ENCODE data around the gene KCNAB1.

The KCNAB1 gene

GRCh38 chr3:156188757-156189156, 68.4 kb downstream of the KCNAB1 start:
- TF ChIP-seq, protein P1, sequence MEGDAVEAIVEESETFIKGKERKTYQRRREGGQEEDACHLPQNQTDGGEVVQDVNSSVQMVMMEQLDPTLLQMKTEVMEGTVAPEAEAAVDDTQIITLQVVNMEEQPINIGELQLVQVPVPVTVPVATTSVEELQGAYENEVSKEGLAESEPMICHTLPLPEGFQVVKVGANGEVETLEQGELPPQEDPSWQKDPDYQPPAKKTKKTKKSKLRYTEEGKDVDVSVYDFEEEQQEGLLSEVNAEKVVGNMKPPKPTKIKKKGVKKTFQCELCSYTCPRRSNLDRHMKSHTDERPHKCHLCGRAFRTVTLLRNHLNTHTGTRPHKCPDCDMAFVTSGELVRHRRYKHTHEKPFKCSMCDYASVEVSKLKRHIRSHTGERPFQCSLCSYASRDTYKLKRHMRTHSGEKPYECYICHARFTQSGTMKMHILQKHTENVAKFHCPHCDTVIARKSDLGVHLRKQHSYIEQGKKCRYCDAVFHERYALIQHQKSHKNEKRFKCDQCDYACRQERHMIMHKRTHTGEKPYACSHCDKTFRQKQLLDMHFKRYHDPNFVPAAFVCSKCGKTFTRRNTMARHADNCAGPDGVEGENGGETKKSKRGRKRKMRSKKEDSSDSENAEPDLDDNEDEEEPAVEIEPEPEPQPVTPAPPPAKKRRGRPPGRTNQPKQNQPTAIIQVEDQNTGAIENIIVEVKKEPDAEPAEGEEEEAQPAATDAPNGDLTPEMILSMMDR (IDR thresholded peaks at IDR 0.05) = no peak

DNA sequence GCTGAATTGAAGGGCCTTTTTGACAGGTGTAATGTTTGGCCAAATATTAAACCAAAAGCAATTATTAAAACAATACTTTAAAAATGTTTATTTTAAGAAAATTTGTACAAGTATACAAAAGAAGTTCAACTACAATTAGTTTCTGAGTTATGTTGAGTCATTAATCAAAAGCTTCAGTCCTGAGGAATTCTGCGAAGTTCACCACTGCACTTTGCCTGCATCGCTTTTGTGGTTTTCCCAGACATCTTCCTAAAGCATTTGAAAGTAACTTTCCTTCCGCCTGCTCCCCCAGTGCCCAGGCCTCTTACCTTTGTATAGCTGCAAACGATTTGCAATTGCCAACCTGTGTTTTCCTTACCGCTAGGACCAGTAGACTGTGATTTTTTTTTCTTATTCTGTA, 69.5 kb downstream of the KCNAB1 start:
- TF ChIP-seq, protein P1 (IDR thresholded peaks at IDR 0.05) = no peak

- TF ChIP-seq, protein P1 (IDR thresholded peaks at IDR 0.05) = no peak
Observed at GRCh38 chr3:156201411-156202405, 81.3 kb downstream of the KCNAB1 start.

DNA sequence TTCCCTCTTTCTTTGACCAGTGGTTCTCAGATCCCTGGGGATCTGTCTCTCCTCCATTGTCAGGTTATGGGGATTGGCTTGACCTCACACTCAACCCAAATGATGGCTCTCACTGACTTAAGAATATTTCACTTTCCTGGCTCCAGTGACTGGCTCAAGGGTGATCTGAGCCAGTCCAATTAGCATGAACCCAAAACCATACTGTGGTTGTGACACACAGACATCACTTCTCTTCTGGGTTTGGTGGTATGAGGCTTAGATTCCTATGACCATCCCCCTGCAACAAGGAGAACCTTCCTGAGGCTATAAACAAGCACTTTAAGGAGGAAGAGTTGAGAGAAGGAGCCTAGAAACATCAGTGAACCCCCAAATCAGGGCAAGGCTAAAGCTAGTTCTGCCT, 85.8 kb downstream of the KCNAB1 start:
- TF ChIP-seq, protein P1 (IDR thresholded peaks at IDR 0.05) = no peak

DNA sequence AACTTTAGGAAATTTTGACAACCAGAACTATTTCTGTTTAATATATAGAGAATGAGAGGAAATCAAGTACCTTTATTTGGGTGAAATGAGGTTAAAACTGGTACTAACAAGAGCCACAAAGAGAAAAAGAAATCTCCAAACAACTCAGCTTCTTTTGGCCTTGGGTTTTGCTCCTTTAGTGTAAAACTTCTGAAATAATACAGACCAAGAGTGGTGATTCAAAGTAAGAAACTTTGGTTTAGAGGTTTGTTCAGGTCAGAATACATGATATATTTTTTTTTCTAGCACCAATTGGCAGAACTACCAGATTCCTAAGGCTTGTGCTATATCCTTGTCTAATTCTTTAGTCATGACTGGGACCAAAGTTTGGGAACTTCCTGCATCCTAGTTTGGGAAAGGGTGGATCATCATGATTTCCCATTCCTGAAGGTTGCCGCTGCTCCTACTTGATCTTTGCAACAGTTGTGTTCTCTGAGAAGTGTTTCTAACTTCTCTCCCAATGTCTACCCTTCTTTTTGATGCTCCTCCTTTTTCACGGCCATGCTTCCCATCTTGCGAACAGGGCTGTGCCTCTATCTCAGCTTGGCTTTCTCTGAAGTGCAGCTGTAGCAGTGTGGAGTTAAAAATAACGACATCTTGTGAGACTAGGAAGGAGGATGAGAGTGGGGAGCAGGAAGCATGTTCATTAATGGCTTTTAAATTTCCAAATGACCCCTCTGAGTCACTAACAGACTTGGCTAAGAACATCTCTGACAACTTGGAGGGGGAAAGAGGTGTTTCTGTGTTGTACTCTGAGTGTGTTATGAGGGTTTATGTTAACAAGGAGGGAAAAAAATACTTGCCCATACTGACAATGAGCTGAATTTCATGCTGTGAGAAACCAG, 87.7 kb downstream of the KCNAB1 start:
- TF ChIP-seq, protein P1 (IDR thresholded peaks at IDR 0.05) = no peak

DNA sequence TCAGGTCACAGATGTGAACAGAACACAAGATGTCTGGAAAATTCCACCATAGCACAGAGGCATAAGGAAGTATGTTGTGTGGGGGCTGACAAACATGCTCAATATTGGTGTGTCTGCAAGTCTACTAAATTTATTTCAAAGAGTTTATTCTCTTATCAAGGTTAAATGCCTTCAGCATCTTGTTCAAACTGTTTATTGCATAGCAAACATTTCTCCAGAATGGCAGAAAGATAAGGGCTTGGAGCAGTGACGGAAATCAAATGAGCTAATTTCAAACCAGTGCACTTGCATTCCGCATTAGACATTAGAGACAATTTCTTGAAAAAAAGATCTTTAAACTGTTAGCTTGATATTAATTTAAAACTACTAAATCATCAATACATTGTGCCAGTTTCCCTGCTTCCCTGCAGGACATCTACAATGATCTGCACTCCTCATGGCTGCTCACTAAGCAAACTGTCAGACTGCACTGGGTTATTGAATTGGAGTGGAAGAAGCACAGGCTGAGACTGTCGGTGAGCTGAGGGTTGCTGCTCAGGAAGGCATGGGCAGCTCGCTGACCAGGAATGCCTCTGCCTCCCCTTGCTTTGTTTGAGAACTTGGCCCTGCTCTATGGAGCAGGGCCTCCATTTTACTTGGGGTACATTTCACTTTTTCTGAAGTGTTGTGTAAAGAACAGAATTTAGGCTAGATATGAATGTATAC, 89.4 kb downstream of the KCNAB1 start:
- TF ChIP-seq, protein P1 (IDR thresholded peaks at IDR 0.05) = no peak

- TF ChIP-seq, protein P1 (IDR thresholded peaks at IDR 0.05) = no peak
Observed at GRCh38 chr3:156211583-156211982, 91.2 kb downstream of the KCNAB1 start.
